Measurements from ENCODE around the gene JCAD.
"Not testable (repeated sequence)": the region's sequence is repeated elsewhere in the genome, so short reads cannot be mapped to it uniquely, and the experiment has no call there.

JCAD gene

DNA sequence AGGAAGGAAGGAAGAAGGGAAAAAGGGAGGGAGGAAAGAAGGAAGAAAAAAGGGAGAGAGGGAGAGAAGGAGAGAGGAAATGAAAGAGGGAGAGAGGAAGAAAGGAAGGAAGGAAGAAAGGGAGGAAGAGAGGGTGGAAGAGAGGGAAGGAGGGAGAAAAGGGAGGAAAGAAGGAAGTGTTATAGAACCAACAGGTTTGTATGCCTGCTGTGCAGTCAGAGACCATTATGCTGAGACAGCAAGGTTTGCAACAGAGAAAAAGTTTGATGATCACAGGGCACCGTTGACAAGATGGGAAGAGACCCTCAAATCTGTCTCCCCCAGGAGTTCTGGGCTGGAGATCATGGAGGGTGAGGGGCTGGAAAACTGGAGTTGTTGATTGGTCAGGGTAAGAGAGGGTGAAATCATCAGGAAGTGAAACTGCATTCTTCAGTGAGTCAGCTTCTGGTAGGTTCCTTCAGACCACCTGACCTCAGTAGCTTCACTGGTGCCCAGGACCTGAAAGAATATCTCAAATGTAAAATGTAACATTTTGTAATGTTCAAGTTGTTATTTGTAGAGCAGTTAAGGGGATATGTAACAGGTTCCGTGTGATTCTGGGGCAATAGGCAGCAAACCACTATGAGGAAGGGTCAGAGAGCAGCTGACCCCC, 76.3 kb downstream of the JCAD start:
- no peak for DNase-seq

DNA sequence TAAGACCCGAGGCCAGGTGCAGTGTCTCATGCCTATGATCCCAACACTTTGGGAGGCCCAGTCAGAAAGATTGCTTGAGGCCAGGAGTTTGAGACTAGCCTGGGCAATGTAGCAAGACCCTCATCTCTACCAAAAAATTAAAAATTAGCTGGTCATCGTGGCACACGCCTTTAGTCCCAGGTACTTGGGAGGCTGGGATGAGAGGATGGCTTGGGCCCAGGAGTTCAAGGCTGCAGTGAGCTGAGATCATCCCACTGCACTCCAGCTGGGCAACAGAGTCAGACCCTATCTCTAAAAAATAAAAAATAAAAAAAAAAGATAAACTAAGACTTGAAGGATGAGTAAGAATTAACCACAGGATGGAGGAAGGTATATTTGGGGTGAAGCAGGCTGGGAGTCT, 77.9 kb downstream of the JCAD start:
- no peak for DNase-seq

- no peak for DNase-seq
Observed at GRCh38 chr10:29980084-29980483, 79.3 kb downstream of the JCAD start.

- DNase-seq = not testable (repeated sequence)
Observed at GRCh38 chr10:29979421-29979779, 80.0 kb downstream of the JCAD start.

GRCh38 chr10:29977171-29977570, 82.2 kb downstream of the JCAD start:
- DNase-seq = no peak

DNA sequence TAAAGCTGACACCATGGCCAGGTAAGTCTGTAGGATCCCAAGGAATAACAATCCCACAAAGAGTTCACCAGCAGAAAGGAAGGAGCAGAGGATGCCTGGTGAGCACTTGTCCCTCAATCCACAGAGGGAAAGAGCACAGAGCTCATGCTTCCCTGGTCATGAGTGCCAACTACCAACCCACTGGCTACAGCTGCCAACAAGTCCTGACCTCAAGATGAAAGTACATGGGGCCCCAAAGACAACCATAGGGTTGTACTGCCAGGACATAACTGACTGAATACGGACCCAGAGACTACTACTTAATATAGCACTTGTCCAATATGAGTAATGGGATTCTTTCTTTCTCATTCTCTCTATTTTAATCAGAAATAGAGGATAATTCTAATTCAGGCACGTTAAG, 83.3 kb downstream of the JCAD start:
- no peak for DNase-seq

DNA sequence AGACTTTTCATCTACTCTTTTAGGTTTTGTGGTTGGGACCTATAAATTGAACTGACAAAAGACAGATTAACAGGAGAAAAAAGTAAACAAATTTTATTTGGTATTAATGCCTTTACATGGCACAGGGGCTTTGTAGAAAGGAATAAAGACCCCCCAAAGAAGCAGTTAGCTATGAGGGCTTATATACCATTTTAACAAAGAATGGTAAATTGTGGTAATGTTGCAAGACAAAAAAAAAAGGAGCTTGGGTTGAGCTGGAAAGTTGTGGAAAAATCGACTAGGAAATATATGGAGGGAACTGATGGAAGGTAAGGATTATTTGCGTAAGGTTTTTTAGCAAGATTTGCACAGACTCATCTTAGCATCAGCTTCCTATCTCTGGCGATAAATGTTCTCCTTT, 84.6 kb downstream of the JCAD start:
- no peak for DNase-seq

DNA sequence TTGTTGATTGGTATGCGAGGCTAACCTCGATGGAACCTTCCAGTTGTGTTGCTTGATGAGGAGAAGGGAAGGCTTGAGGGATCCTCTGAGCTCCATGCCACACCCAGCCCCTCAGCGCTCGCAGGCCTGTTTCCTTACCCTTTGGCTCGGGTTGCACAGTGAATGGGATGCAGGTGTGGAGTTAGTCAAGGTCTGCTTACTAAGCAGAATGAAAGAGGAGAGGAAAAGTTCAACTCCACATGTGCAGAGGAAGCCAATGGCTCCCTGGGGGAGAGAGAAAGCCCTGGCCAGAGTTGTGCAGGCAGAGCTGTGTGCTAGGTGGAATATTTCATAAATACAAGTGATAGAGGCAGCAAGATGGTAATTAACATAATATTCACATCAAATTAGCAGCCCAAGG, 85.5 kb downstream of the JCAD start:
- no peak for DNase-seq

DNA sequence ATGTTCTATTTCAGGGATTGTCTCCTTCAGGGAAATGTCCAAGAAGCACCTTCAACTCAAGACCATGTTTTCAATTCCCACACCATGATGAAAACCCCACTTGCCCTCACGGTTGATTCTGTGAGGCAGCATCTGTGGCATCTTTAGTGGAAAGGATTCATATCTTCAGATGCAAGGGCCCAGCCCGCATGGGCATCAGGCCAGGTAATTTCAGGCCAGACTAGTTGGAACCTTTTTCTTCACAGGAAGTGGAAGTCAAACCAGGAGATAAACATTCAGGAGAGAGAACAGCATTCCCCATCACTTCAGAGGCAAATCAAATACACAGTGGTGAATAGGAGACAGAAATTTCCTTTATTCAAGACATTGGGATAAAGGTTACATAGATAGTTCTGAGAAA, 88.8 kb downstream of the JCAD start:
- DNase-seq = no peak

DNA sequence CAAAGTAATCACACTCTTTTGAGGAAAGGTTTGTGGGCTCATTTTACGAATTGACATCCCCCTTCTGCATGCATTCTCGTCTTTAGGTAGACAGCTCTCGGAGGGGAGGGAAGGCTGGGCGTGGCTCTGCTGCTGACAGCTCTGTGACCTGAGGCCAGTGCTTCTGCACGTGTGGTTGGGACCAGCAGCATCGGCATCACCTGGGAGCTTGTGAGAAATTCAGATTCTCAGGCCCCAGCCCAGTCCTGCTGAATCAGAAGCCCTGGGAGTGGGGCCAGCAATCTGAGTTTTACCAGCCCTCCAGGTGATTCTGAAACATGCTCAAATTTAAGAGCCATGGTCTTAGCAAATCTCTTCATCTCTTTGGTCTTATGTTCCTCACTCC, 89.4 kb downstream of the JCAD start:
- DNase-seq = no peak

DNA sequence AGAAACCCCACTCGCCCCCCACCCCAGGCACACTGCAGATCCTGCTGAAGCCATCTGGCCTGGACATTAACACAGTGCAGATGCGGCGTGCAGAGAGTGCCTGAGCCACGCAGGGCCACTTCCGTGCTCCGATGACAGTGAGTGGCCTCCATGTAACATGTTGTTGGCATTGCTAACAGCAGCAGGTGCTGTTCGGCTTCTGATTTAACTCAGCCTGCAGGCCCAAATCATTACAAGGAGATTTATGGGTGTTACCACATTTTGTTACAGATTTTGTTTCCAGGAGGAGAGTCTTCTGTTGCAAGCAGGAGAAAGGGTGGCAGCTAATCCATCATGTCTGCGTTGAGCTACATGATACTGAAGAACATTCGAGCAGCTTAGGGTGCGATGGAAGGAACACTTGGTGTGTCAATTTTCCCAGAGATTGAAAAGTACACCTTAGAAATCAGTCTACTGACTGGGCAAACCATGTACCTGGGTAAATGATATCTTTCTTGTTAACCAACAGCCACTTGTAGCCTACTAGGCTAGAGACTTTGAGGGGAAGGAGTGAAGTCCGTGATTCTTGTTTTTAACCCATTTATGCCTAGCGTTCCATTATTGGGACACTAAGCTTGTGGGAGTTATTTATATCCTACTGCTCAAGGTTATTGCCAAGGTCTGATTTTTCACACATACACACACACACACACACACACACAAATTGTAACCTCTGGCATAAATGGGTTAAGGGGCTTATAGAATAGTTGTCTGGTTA, 90.0 kb downstream of the JCAD start:
- DNase-seq = no peak

- DNase-seq = no peak
Observed at GRCh38 chr10:29968585-29968984, 90.8 kb downstream of the JCAD start.

DNA sequence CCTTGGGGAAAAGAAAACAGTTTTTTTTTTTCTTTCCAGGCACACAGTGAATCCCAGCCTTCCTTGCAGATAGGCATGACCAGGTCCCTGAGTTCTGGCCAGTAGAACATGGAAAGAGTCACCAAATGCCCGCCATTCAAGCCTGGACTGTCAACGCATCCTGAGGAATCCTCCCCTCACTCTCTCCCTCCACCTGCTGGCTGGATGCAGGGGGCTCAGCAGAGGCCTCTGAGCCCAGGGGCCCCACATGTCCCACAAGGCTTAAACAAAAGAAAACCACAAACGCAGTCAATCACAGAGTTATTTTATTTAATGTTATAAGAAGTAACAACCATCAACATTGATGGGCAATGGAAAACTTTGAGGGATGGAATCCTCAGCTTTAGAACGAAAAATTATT, 93.1 kb downstream of the JCAD start:
- DNase-seq = no peak

Measured in CD4-positive, alpha-beta T cell treated with Interleukin-17A for 4 hours (primary cell).